ENCODE data around the gene COL8A1. TPM values are rescaled to one million over a fixed set of nuclear protein-coding genes. Genes with fewer than 3 reads are reported as not detected.

COL8A1 gene
- total RNA-seq, 1 experiment from 2014 or later, result 0.07 TPM

GRCh38 chr3:99755831-99756230 is 117.4 kb downstream of the COL8A1 start:
- Histone ChIP-seq H3K9me2 (ENCODE audit: insufficient read depth) (no peaks in the 10 kb centered on the region), H3K27ac (ENCODE audit: low read depth, low read length) (no peak overlapping the region), H2AFZ (ENCODE audit: low read depth, low read length, poor library complexity, severe bottlenecking) (no peak overlapping the region), H3K9ac (ENCODE audit: low read length) (no peak overlapping the region), H3K9me3 (ENCODE audit: control insufficient read depth in 1 of 2, insufficient read depth in 1 of 2, low read depth in 1 of 2, low read length in 2 of 2) (no peaks in the 10 kb centered on the region), H3K79me2 (ENCODE audit: insufficient read depth, low read length) (no peaks in the 10 kb centered on the region), H3K4me3 (replicated peaks in 1 of 2; ENCODE audit: low read depth in 1 of 2, low read length in 2 of 2) (no peak overlapping the region), H3K27me3 (ENCODE audit: insufficient read depth, low read length) (peaks cover 83% of the 10 kb centered on the region), H3K36me3 (ENCODE audit: control insufficient read depth in 1 of 2, insufficient read depth in 2 of 2, low read length in 2 of 2) (no peaks in the 10 kb centered on the region), H4K20me1 (ENCODE audit: insufficient read depth) (0 out of 2 replicates have a peak, but pooled peaks cover 7% of the 10 kb centered on the region), H3K4me2 (ENCODE audit: low read length) (no peak overlapping the region), H3K4me1 (ENCODE audit: control insufficient read depth in 1 of 2, insufficient read depth in 2 of 2, low read length in 2 of 2) (no peaks in the 10 kb centered on the region)
- TF ChIP-seq SIN3A (IDR thresholded peaks at IDR 0.05; ENCODE audit: low read depth) (no peak), REST (IDR thresholded peaks at IDR 0.05; ENCODE audit: low read depth) (no peak), EZH2 (IDR thresholded peaks at IDR 0.05) (no peak), ATF3 (IDR thresholded peaks at IDR 0.05) (no peak), POLR2A (IDR thresholded peaks at IDR 0.05; ENCODE audit: borderline replicate concordance, extremely low read depth, insufficient read depth, insufficient read length) (no peak), TCF7L2 (IDR thresholded peaks at IDR 0.05; ENCODE audit: borderline replicate concordance, extremely low read depth, insufficient read depth, insufficient read length) (no peak), FOSL1 (IDR thresholded peaks at IDR 0.05; ENCODE audit: low read depth) (no peak), EZH2phosphoT487 (IDR thresholded peaks at IDR 0.05; ENCODE audit: borderline replicate concordance) (no peak), JUND (IDR thresholded peaks at IDR 0.05) (no peak), ELF1 (IDR thresholded peaks at IDR 0.05; ENCODE audit: borderline replicate concordance, low read depth) (no peak), CTCF (IDR thresholded peaks at IDR 0.05 in 2 of 3, conservative IDR thresholded peaks at IDR 0.05 in 1 of 3; ENCODE audit: borderline replicate concordance in 1 of 3, insufficient read depth in 1 of 3, low read depth in 2 of 3, low read length in 2 of 3) (no peak), RAD21 (IDR thresholded peaks at IDR 0.05; ENCODE audit: low read depth) (no peak), CBX3 (IDR thresholded peaks at IDR 0.05; ENCODE audit: low read depth) (no peak), POLR2AphosphoS5 (IDR thresholded peaks at IDR 0.05; ENCODE audit: low read depth, low read length) (no peak), MAX (IDR thresholded peaks at IDR 0.05) (no peak), EGR1 (IDR thresholded peaks at IDR 0.05; ENCODE audit: low read depth) (no peak), SP1 (IDR thresholded peaks at IDR 0.05; ENCODE audit: low read depth) (no peak), YY1 (IDR thresholded peaks at IDR 0.05; ENCODE audit: extremely low read depth, insufficient replicate concordance, low read depth, low read length) (no peak), SRF (IDR thresholded peaks at IDR 0.05; ENCODE audit: low read depth) (no peak), ZNF274 (IDR thresholded peaks at IDR 0.05; ENCODE audit: low read depth, low read length) (no peak)
- POLR2A ChIA-PET, result no interaction called here
- RAD21 ChIA-PET (ENCODE audit: low non-redundant PET in 1 of 2, low total read pairs in 2 of 2, uncharacterized antibody in 2 of 2, unreplicated experiment in 2 of 2), result no interaction called here
- CTCF ChIA-PET, result no interaction called here
- ATAC-seq (no peak), DNase-seq (ENCODE audit: low read depth, low spot score) (no peak)
- intact Hi-C loops (cut with micrococcal nuclease), result no loop called here
- BruUV-seq (replicated peaks), result no TSS peak

Data from HCT116 (cell line).